DLD1 (cell line): Measurements from ENCODE around the gene ZNF185.

Experiments
- in situ Hi-C: cut with HindIII; loops from 2 replicates; pipeline ENCODE4 v1.10.0; 2017; ENCODE audit warnings: low sequenced_read_pairs

Gene ZNF185

GRCh38 chrX:152915541-152916241, 17.8 kb downstream of the ZNF185 start:
- in situ Hi-C loops, result no loop called here

- in situ Hi-C loops, result no loop called here
Measured at GRCh38 chrX:152917656-152918579, 20.1 kb downstream of the ZNF185 start.

GRCh38 chrX:152918707-152919106, 20.8 kb downstream of the ZNF185 start:
- in situ Hi-C loops, result no loop called here

- in situ Hi-C loops, result no loop called here
Measured at GRCh38 chrX:152923599-152923998, 25.7 kb downstream of the ZNF185 start.

- in situ Hi-C loops, result no loop called here
Measured at GRCh38 chrX:152925835-152926234, 28.0 kb downstream of the ZNF185 start.

- in situ Hi-C loops, result no loop called here
Measured at GRCh38 chrX:152926279-152926678, 28.4 kb downstream of the ZNF185 start.

GRCh38 chrX:152926923-152927322, 29.1 kb downstream of the ZNF185 start:
- in situ Hi-C loops, result no loop called here

GRCh38 chrX:152927858-152928760, 30.2 kb downstream of the ZNF185 start:
- in situ Hi-C loops, result no loop called here

GRCh38 chrX:152928761-152929400, 31.0 kb downstream of the ZNF185 start:
- in situ Hi-C loops, result no loop called here

- in situ Hi-C loops, result no loop called here
Measured at GRCh38 chrX:152929898-152930297, 32.0 kb downstream of the ZNF185 start.

- in situ Hi-C loops, result no loop called here
Measured at GRCh38 chrX:152930516-152930915, 32.6 kb downstream of the ZNF185 start.

GRCh38 chrX:152932144-152932543, 34.3 kb downstream of the ZNF185 start:
- in situ Hi-C loops, result no loop called here

- in situ Hi-C loops, result no loop called here
Measured at GRCh38 chrX:152932598-152933175, 34.8 kb downstream of the ZNF185 start.

GRCh38 chrX:152936306-152936705, 38.4 kb downstream of the ZNF185 start:
- in situ Hi-C loops, result no loop called here

GRCh38 chrX:152937236-152937635, 39.4 kb downstream of the ZNF185 start:
- in situ Hi-C loops, result no loop called here

- in situ Hi-C loops, result no loop called here
Measured at GRCh38 chrX:152941328-152942076, 43.6 kb downstream of the ZNF185 start.

- in situ Hi-C loops, result no loop called here
Measured at GRCh38 chrX:152942077-152942442, 44.2 kb downstream of the ZNF185 start.

- in situ Hi-C loops, result no loop called here
Measured at GRCh38 chrX:152943826-152944225, 46.0 kb downstream of the ZNF185 start.
